LNCaP clone FGC (cell line): ENCODE results near the gene SRGAP2C.
"Not testable (repeated sequence)": the region's sequence is repeated elsewhere in the genome, so short reads cannot be mapped to it uniquely, and the experiment has no call there.

Source experiments
- DNase-seq: peaks from one replicate; pipeline ENCODE4 v3.0.0-alpha.2; 2011; ENCODE audit warnings: low read depth
- H3K4me3 ChIP-seq: 2 replicates; pipeline ENCODE4 v1.5.1; 2011; ENCODE audit warnings: mild to moderate bottlenecking, low read depth, low read length, control low read depth

Gene SRGAP2C

DNA sequence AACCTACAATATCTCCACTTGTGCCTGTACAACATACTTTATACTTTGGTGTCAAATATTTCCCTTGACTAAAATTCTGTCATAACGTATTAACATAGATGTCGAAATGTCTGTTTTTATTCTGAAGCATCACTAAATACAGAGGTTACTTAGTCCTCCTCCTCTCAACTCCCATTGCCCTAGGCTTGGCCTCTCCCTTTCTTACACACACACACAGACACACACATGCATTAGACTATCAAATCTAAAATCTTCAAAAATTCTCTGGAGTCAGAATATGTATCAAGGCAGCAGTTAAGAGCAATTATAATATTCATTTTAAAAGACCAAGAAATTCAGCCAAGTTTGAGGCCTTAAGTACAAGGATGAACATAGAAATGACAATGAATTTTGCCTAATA is 8.1 kb upstream of the SRGAP2C start:
- H3K4me3 ChIP-seq, DNase-seq: not testable (repeated sequence)

DNA sequence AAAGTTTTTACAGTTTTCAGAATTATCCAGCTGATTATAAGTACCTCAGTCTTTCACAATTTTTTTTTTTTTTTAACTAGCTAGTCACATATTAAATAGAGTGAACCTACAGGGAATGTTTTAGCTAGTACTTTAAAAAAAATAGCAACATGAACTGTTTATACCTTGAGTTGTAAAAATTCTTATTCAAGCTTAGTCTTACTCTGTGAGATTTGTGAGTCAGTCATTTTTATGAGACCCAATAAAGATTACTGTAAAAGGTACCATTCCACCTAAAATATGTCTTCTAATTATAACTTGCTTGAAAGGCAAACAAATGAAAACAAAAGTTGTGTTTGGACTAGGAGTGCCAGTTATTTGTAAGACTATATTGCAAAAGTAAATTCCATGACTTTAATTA is 6.6 kb upstream of the SRGAP2C start:
- H3K4me3 ChIP-seq, DNase-seq: not testable (repeated sequence)

DNA sequence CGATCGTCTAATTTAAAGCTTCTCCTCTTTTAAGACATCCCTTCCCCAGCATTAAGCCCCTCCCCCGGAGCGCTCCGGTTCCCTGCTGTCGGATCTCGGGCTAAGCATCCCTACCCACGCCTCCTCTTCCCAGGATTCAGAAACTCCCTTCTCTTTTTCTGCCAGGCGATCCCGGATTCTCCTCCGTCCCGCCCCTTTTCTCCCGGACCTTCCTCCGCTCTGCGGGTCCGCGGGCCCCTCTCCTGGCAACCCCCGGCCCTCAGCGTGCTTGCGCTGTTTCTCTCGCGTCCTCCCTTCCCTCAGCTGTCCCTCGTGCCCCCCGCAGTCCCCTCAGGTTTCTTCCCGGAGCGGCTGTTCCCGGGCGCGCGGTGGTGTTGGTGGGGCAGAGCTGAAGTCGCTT is 908 bp upstream of the SRGAP2C start:
- DNase-seq = not testable (repeated sequence)
- peak overlapping the region; percentile 52 for H3K4me3 ChIP-seq

DNA sequence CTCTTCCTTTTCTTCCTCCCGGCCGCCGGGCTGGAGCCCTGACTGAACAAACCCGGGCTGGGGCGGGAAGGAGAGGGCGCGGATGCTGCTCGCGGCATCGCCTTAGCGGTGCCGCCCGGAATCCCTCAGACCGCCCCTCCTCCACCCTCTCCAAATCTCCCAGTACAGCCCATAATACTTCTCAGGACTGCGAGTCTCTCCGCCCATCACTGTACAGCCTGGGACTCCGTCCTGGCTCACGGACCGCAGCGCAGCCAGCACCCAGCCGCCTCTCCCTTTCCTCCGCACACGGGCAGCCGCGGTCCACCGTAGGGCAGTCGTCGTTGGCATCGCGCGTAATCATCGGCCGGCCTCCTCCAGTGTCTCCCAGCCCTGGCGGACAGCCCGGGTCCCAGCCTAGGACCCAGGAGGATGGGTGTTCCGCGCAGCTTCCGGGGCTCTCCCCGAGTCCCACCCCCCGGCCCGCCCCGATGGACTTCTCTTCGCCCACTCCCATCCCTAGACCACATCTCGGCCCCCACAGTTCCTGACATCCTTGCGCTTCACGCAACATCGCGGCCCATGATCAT is 449 bp downstream of the SRGAP2C start:
- H3K4me3 ChIP-seq = peak overlapping the region; percentile 49
- DNase-seq = not testable (repeated sequence)

DNA sequence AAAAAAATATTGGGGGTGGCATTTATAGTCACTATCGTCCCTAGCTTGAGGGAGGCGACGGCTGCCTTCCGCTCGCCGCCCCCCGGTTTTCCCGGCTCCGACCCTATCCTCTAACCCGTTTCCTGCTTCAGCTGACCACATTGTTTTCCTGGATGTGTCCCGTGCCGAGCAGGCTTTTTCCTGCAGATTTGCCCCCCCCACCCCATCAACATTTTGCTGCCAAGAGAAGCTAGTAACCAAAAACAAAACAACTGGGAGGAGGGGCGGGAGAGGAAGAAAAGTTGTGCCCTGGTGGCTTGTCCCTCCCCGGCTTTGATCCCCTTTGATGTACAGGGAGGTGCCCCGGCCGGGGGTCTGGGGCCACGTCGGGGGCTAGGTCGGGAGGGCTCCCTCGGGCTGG is 1.4 kb downstream of the SRGAP2C start:
- not testable (repeated sequence) for DNase-seq
- peak overlapping the region; percentile 32; the same call in 1 of the 2 replicates for H3K4me3 ChIP-seq

DNA sequence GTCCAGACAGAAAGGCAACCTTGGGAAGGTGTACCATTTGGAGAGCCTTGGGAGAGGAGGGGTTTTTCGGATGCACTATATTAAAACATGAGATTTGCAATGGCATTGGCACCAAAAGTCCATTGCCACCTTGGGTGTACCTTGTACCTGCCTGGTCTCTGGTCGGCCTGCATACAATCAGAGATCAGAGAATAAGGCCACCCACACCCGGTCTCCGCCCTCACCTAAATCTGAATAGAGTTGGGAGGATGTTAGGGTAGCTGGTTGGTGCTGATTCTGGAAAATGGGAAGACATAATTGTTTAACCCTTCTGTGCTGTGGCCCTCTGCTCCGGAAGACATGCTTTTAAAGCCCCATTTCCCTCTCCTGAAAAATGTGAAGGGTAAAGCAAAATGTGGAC is 3.1 kb downstream of the SRGAP2C start:
- not testable (repeated sequence) for H3K4me3 ChIP-seq, DNase-seq

DNA sequence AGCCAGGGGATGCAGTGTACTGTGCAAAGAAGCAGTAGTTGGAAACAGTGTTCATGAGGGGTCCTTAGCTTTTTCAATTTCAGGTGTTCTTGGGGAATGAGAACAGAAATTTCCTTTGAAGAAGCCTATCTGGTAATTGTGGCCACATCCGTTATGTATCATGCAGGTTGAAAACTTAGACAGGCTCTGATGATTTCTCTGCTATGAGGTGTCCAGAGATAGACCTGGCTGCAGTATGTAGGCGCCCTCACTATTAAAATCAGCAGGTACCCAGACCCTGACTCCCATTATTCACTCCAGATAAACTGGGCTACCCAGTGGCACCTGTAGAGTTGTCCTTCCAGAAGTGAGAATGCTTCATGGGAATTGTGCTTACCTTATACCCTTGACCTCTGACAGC is 7.7 kb downstream of the SRGAP2C start:
- DNase-seq, H3K4me3 ChIP-seq: not testable (repeated sequence)

DNA sequence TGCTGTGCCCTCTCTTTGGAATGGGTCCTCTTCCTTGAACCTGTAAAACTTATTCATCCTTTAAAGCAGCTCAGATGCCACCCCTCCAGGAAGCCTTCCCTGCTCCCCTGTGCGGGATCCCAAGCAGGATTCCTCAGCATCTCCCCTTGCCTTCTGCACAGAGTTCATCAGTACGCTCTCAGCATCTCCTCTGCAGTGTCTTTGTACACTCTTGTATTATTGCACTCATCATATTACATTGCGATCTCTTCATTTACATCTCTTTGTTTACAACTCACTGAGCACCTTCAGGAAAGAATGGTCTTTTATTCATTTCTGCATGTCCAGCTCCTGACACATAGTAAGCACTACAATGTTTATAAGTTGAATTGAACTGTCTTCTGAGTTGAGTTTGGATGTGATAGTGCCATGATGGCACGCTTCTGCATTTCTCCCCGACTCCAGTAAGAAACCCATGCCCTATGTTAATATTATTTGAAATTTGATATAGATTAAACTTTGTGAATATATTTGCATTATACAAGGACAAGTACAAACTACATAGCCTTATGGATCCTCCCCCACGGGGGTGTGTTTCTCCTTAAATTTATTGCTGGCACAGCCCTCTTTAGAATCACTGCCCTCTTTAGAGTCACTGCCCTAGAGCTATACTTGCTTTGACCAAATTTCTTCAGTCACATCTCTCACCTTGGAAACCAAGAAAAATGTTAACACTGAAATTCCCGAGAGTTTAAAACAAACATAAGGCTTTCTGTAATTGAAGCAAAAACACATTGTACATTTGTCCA is 12.5 kb downstream of the SRGAP2C start:
- DNase-seq, H3K4me3 ChIP-seq: not testable (repeated sequence)

DNA sequence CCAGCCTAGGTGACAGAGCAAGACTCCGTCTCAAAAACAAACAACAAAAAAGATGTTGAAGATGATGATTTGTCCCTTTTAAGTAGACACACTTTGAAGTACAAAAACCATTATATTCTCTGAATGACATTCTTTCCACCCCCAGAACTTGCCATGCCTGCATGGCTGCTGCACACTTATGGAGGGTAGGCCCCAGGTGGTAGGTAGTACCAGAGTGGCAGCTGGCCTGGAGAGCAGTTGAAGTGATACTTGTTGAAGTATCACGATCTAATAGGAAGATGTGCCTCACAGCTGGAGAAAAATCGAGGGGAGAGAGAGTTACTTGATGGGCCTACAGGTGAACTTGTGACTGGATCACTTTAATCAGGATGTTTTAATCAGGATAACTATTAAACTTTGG is 15.0 kb downstream of the SRGAP2C start:
- not testable (repeated sequence) for H3K4me3 ChIP-seq

DNA sequence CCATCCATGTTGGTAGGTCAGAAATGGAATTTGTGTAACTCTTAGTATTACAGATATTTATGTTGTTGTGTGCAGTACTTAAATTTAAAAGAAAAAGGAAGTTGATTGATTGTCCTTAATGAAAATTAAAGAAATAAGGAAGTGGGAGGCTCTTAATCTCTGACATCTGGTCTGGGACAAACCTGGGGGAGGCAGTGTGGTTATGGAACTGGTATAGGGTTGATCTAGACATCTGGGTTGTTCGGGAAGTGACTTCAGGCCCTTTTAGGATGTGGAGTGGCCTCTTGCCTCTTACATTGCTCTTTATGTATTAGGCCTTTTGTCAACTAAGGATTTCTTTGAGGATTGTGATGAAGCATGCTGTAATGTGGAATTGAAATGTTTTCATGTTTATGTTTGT is 15.5 kb downstream of the SRGAP2C start:
- not testable (repeated sequence) for H3K4me3 ChIP-seq, DNase-seq

More for the DNA sequence above, 15.0 kb downstream of the SRGAP2C start:
- DNase-seq = not testable (repeated sequence)

DNA sequence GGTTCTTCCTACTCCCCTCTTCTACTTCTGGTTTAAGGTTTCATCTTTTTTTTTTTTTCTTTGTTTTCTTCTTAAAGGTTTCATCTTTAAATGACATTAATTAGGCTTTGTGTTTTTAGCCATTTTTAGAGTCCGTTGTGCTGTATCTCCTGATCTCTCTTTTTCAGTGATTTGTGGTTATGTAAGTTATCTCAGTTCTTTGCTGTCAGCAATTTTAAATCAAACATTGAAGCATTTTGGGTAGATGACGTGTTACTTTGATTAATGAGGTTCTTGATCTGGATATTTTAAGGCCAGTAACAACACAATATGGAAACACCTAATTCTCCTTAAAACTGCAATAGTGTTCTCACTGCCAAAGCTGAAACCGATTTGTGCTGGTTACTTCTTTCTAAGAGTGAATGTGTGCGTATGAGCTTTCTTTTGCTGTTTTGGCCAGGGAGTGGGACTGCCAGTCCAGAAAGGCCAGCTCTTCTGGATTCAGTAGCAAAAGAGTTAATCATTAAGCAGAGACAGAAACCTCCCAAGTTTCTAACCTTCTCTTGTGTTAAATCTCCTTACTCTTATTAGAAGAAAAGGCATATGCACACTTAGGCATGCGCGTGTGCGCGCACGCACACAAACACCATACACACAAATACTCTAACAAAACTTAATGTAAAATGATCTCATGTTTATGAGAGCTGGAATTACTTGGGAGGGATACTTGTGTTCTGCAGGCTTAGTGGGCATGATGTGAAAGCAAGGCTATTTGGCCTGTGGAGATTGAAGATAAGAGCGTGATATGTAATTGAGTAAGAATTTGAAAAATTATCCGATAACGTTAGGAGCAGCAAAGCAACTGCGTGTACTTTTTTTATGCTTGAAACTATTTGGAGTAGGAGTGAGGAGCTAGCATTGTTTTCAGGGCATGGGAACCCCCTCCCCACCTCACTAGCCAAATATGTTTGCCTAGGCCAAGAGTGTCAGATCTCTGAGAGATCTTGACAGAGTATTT is 16.5 kb downstream of the SRGAP2C start:
- not testable (repeated sequence) for H3K4me3 ChIP-seq, DNase-seq

DNA sequence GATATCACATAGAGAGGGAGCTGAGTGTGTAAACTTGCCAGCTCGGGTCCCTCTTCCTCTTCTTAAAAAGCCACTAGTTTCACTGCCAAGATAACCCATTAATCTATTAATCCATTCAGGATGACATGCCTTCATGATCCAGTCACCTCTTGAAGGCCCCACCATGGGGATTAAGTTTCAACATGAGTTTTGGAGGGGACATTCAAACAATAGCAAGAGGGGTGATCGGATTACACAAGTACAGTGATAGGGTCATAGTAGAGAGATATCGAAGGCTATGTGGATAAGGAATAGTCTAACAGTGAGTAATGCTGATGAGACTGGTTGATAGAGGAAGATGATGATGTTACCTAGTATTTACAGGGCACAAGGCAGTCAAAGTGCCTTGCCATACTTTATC is 18.2 kb downstream of the SRGAP2C start:
- not testable (repeated sequence) for DNase-seq, H3K4me3 ChIP-seq

DNA sequence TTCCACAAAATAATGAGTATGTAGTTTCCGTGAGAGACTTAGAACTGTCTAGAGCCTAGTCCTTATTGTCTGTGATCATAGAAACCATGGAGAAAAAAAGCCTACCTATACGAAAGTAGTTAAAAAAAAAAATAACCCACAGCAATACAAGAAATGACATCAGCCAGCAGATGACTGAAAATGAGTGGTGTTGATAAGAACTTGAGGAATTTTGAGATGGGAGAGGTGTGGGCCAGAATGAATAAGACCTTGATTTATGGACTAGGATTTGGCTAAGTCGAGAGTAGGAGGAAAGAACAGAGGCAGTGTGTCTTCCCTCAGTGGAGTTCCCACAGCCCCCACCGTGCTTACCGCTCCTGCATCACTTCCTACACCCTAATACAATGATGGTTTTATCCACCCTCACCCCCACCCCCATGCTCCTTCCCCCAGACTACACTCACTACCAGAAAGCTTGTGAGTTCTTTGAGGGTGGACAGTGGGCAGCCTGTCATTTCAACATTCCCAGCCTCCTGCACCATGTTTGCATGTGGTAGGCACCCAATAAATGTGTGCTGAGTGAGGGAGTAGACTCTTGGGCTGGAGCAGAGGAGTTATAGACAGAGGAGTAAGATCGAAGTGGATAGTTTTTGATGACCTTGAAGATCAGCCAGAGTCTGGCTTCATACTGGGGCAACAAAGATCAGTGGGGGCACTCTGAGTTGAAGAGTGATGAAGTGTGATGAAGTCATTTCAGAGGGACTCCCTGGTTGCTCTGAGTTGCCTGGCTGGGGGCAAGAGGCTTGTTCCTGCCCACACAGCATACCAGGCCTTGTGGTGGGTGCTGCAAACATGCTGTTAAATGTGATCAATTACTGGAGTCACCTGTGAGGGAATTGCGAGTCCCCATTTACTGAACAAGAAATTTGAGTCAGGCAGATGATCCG is 21.3 kb downstream of the SRGAP2C start:
- not testable (repeated sequence) for DNase-seq, H3K4me3 ChIP-seq

DNA sequence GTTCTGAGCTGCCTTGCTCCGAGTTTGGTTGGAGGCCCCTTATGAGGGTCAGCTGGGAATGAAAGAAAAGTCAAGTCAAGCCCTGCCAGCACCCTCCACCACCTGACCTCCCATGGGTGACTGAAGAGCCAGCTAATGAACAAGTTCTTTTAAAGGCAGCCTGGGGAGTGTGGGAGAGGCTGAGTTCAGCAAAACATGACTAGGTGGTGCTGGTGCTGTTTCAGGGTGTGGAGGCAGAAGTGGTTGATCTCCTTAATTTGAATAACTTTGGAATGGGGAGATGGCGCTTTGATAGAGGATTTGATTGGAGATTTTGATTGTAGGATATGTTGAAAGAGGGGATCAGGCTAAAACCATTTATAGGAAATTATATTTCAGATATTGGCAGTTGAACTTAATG is 22.6 kb downstream of the SRGAP2C start:
- not testable (repeated sequence) for H3K4me3 ChIP-seq, DNase-seq

DNA sequence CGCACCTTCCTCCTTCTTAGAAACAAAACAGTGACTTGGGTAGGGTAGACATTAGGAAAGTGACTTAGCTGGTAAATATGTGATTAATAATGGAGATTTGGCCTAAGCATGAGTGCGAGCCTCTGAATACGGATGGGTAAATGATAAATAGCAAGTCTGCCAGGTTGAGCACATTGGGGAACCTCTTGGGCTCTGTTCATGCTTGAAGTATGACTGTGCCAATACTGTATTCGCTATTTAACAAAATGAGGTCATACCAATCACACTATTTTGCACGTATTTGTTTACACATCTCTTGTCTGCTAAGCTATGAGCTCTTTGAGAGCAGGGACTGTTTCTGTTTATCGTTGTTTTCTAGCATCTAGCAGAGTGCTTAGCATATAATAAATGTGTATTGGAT is 23.6 kb downstream of the SRGAP2C start:
- not testable (repeated sequence) for H3K4me3 ChIP-seq, DNase-seq

DNA sequence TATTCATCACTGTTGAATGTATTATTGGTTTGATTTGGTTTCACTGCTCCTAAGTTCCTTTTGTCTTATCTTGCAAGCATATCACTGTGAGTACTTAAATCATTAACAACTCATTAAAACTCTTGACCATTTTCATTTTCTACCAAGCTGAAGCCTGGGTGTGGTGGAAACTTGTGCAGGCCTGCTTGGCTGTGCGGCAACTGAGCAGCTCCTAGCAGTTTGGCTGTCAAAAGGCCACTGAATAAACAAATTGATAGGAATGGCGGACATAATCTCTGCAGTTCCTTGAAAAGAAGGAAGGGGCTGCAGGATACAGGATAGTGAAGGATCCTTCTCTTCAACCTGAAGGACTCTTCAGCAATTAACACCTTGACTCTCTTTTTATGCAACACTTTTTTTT is 26.0 kb downstream of the SRGAP2C start:
- not testable (repeated sequence) for H3K4me3 ChIP-seq, DNase-seq

DNA sequence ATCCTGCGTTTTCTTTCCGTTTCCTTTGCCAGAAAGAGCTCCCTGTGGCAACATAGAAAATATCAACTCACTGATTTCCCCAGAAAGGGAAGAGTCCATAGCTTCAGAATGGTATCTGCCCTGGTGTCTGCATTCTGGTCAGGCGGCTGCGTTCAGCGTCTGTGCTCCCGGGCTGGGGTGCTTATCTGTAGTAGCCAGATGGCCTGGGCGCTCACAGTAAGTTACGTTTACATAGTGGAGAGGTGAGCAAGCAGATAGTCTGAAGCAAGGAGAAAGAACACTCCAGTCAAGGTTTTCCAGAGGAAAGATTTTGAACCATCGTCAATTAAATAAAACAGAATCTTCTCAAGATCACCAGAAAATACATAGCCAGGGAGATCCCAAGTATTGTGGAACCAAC is 28.7 kb downstream of the SRGAP2C start:
- H3K4me3 ChIP-seq, DNase-seq: not testable (repeated sequence)

DNA sequence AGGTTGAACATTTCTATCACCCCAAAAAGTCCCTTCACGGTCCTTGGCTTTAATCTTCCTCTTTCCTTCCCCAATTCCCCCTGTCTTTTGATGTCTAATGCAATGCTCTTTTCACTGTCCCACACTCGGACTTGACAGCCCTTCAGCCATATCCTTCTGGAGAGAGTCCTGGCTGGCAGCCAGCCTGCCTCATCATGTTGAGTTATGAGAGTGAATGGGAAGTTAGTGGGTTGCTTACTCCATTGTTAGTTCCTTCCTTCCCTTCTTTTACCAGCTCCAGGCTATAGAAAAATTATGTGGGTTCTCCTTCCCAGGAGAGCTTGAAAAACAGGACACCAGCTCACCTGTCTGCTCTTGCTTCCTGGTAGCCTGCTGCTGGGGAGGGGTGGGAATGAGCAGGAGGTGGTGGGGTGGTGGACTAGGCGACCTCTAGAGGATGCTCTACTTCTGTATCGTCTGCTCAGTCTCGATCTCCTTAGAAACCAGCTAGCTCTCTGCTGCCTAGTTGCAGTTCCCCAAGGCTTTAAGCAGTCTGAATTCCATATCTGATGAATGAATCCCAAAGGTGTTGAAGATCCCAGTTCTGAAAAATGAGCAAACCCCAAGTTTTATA is 29.9 kb downstream of the SRGAP2C start:
- not testable (repeated sequence) for H3K4me3 ChIP-seq, DNase-seq
